ENCODE data around the gene ATE1. TPM values are rescaled to one million over a fixed set of nuclear protein-coding genes. Genes with fewer than 3 reads are reported as not detected.

Gene ATE1
- total RNA-seq, 6 donors from 2014 or later = 13.5 to 27.9 (median 21.8) TPM

Small RNA genes lying within 50 kb of the gene (small RNA-seq; reads per million reads assigned to genes)
- 0 reads per million in 4 donors for gene RF00019
- 0 reads per million in 4 donors for gene RF02219

Other genes starting within 250 kb of the ATE1 start
- gene NSMCE4A, start 47.2 kb upstream of the ATE1 start, total RNA-seq = 100 to 1,000 TPM in 2 of 6 donors, 10 to 100 TPM in 4; 34.8 to 131 (median 50.7) TPM
- 100 to 1,000 TPM; 158 to 701 (median 386) TPM for gene TACC2, start 61.1 kb upstream of the ATE1 start, total RNA-seq